GM12872 (cell line): ENCODE results near the gene THSD7B.

ENCODE experiments used
- CTCF ChIP-seq: IDR thresholded peaks from 3 replicates; pipeline ENCODE4 v1.5.1; 2011; ENCODE audit warnings: low read depth, mild to moderate bottlenecking, low read length, moderate library complexity; ENCODE audit not compliant: insufficient read depth

Gene THSD7B

GRCh38 chr2:137535897-137536296, 770.6 kb downstream of the THSD7B start:
- no peak for TF ChIP-seq CTCF

GRCh38 chr2:137539336-137539735, 774.0 kb downstream of the THSD7B start:
- TF ChIP-seq CTCF = no peak

- no peak for TF ChIP-seq CTCF
Observed at GRCh38 chr2:137547842-137548241, 782.5 kb downstream of the THSD7B start.

- no peak for TF ChIP-seq CTCF
Observed at GRCh38 chr2:137566387-137566786, 801.0 kb downstream of the THSD7B start.

- no peak for TF ChIP-seq CTCF
Observed at GRCh38 chr2:137570484-137570883, 805.1 kb downstream of the THSD7B start.

- TF ChIP-seq CTCF = no peak
Observed at GRCh38 chr2:137590102-137590501, 824.8 kb downstream of the THSD7B start.

- no peak for TF ChIP-seq CTCF
Observed at GRCh38 chr2:137607722-137608318, 842.5 kb downstream of the THSD7B start.

- TF ChIP-seq CTCF = no peak
Observed at GRCh38 chr2:137638932-137639331, 873.6 kb downstream of the THSD7B start.
